Measurements from ENCODE around the gene CCBE1. TPM values are rescaled to one million over a fixed set of nuclear protein-coding genes. Genes with fewer than 3 reads are reported as not detected.
"Not testable (repeated sequence)": the region's sequence is repeated elsewhere in the genome, so short reads cannot be mapped to it uniquely, and the experiment has no call there.

Gene CCBE1
- total RNA-seq, 1 donor from 2014 or later = 0.05 TPM

- intact Hi-C loops (cut with DNase I) = no loop called here
- no peak for DNase-seq (ENCODE audit: low spot score)
Measured at GRCh38 chr18:59690186-59690982, 6.8 kb downstream of the CCBE1 start.

DNA sequence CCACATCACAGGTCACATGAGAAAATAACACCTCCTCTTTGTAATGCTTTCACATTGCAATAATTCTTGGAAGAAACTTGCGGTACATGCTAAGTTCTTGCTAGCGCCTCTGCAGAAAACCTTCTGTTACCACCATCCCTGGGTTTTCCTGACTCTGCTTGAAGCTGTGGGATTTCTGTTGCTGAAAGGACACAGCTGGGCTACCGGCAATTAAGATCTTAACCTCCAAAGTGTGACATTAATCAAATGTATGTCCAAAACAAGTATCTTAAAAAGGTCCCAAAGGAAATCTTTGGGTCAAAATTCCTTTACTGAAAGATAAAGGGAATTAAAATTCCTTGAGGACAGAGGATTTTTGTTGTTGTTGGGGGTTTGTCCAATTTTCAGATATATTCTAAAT, 7.5 kb downstream of the CCBE1 start:
- DNase-seq (ENCODE audit: low spot score) = no peak
- intact Hi-C loops (cut with DNase I) = no loop called here

DNA sequence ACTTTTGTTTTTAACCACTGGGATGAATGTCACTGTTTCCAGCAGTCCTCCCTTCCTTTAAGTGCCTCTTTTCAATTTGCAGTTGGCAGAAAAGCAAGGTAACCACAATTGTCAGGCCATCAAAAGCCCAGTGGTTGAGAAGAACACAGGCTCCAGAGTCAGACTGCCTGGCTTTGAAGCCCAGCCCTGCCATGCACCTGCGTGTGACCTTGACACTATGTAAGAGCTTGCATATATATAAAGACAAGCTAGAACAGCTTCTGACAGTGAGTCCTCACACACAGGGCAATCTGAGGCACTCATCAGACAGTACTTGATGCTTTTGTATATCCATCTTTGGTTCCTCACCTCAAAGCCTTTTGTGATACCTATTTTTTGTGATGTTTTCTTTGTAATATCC, 11.0 kb downstream of the CCBE1 start:
- intact Hi-C loops (cut with DNase I) = no loop called here
- peak; percentile 20 for DNase-seq (ENCODE audit: low spot score)

GRCh38 chr18:59685501-59685900, 11.7 kb downstream of the CCBE1 start:
- DNase-seq (ENCODE audit: low spot score) = peak; percentile 43
- intact Hi-C loops (cut with DNase I) = no loop called here

DNA sequence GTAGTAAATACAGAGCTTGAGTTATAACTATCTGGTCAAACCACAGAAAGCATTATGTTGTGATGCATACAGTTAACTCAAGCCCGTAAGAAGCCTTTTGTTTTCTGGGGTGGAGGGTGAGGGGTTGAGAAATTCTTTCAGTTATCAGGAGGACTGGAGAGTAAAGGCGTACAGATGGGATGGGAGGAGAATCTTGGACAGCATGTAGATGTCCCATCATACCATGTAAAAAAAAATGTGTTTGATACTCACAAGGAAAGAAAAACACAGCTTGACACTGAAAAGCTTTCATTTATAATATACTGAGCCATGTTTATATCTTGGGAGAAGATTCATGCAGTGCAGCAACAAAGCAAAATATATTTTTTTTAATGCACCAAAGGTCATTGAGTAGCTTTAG, 12.4 kb downstream of the CCBE1 start:
- intact Hi-C loops (cut with DNase I) = no loop called here
- DNase-seq (ENCODE audit: low spot score) = no peak

DNA sequence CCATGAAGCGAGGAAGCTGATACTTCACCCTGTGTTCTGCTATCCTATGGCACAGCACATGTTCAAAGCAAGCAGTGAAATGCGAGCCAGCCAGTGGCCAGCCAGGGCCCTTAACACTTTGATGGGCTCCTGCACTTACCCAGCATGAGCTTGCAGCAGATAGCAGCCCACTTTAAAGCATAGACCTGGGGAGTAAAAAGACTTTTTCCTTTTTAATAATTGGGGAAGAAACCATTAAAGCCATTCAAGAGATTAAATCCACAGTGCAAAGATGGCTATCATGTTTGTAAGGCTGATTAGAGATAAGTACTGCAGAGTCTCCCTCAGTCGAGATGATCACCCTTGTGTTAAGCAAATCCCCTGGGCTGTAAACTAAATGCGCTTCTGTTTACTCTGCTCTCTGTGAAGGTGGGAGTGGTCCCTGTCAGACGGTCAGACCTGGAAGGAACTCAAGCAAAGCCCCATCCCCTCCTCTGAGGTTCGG, 15.7 kb downstream of the CCBE1 start:
- intact Hi-C loops (cut with DNase I) = no loop called here

DNA sequence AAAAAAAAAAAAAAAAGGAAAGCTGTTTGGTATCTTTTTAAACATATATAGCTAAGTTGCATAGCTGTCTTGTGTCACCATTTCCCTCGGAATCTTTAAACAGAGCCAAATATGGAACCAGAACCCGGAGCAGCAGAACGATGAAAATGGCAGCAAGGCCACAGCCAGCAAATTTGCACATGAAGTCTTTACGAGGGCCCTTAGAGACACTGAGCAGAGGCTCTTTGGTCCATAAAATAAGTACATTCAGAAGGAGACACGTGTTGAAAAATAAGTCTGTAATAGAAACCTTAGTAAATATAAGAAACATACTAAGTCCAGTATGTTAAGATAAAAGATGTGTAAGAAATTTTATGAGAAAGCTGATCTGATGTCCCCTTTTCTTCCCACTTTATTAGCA, 16.2 kb downstream of the CCBE1 start:
- no peak for DNase-seq (ENCODE audit: low spot score)
- intact Hi-C loops (cut with DNase I) = no loop called here

More for the DNA sequence above, 15.7 kb downstream of the CCBE1 start:
- no peak for DNase-seq (ENCODE audit: low spot score)

- DNase-seq (ENCODE audit: low spot score) = no peak
- intact Hi-C loops (cut with DNase I) = no loop called here
Measured at GRCh38 chr18:59675346-59675745, 21.9 kb downstream of the CCBE1 start.

DNA sequence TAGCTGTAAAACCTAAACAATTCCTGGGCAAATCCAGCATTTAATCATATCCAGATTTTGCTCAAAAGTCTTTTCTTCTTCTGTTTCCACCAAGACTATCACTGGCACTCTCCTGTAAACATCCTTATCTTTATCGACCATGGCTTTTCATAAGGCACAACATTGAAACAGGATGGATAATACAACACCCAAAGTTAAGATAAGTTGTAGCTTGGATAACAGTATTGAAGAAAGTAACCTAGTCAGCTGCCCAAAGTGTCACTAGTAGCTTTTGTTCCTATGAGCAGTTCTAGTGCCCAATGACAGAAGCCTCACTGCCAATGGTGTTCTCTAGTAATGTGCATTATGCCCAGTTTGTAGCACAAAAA, 22.3 kb downstream of the CCBE1 start:
- intact Hi-C loops (cut with DNase I) = no loop called here
- no peak for DNase-seq (ENCODE audit: low spot score)

DNA sequence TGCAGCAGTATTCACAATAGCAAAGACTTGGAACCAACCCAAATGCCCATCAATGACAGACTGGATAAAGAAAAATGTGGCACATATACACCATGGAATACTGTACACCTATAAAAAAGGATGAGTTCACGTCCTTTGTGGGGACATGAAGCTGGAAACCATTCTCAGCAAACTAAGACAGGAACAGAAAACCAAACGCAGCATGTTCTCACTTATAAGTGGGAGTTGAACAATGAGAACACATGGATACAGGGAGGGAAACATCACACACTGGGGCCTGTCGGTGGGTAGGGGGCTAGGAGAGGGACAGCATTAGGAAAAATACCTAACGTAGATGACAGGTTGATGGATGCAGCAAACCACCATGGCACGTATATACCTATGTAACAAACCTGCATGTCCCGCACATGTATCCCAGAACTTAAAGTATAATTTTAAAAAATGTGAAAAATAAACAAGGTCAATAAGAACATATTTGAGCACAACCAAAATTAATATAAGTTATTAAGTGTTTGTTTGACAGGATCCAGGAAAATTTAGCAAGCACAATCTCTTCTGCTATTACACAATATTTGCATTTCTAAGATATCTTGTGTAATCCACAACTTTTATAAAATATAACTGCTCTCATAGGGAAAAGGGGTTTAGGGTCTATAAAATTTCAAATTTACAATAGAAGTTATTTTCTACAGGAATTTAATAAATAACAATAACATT, 22.9 kb downstream of the CCBE1 start:
- intact Hi-C loops (cut with DNase I) = no loop called here
- no peak for DNase-seq (ENCODE audit: low spot score)

GRCh38 chr18:59672235-59672711, 24.9 kb downstream of the CCBE1 start:
- no peak for DNase-seq (ENCODE audit: low spot score)
- intact Hi-C loops (cut with DNase I) = no loop called here

- DNase-seq (ENCODE audit: low spot score) = no peak
- intact Hi-C loops (cut with DNase I) = no loop called here
Measured at GRCh38 chr18:59671551-59671950, 25.7 kb downstream of the CCBE1 start.

GRCh38 chr18:59669872-59670657, 27.2 kb downstream of the CCBE1 start:
- intact Hi-C loops (cut with DNase I) = no loop called here
- no peak for DNase-seq (ENCODE audit: low spot score)

DNA sequence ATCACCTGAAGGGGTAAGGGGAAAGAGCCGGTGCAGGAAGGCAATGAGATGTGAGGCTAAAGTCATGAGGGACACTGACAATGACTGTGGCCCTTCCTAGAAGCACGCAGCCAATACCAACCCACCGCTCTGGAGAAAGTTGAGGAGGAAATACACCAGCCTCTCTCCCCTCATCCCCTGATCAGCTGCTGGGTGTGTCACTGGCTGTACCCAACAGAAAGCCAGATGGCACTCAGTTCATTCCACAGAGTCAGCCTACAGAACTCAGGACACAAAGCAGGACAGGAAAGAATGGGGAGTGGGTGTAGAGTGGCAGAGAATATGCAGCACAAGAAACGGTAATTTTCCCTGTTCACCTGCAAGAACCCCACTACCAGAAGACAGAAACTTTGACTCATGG, 29.7 kb downstream of the CCBE1 start:
- intact Hi-C loops (cut with DNase I) = no loop called here
- no peak for DNase-seq (ENCODE audit: low spot score)

DNA sequence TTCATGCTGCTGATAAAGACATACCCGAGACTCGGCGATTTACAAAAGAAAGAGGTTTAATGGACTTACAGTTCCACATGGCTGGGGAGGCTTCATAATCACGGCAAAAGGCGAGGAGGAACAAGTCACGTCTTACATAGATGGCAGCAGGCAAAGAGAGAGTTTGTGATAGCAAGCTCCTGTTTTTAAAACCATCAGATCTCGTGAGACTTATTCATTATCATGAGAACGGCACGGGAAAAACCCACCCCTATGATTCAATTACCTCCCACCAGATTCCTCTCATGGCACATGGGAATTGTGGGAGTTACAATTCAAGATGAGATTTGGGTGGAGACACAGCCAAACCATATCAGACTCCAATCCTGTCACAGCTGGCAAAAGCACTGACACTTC, 31.2 kb downstream of the CCBE1 start:
- intact Hi-C loops (cut with DNase I) = not testable (repeated sequence)

GRCh38 chr18:59665057-59666006, 31.9 kb downstream of the CCBE1 start:
- intact Hi-C loops (cut with DNase I) = no loop called here
- DNase-seq (ENCODE audit: low spot score) = no peak

More for the DNA sequence above, 31.2 kb downstream of the CCBE1 start:
- DNase-seq (ENCODE audit: low spot score) = not testable (repeated sequence)

DNA sequence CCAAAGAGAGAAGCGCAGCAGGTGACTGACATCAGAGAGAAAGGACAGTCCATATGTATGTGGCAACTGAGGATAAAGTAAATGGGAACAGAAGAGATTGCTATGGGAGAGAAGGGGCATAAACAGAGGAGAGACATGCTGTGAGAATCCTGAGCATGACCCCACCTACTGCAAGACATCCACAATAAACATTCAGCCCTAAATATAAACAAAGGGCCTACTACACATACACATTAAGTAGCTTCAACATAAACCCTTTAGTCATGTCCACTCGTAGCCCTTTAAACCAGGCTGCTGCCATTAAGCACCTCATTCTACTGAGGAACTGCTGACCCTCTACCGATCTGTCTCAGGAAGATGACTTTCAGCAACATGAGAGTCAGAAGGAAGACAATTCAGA, 32.9 kb downstream of the CCBE1 start:
- intact Hi-C loops (cut with DNase I) = no loop called here
- no peak for DNase-seq (ENCODE audit: low spot score)

DNA sequence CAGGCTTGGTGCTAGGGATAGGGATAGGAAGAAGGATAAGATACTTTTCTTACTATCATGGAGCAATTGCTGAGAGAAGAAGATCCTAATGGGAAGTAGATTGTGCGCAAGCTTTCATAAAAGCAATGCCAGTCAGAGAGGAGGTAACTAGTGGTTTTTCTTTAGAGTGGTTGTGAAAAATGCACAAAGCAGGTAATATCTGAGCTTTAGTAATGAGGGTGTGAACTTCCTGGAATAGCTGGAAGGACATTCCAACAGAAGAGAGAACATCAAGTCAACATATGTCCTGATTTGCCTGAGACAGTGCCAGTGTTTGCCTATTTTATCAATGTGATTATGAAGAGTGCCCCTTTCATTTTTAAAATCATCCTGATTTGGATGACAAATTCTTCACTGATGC, 34.1 kb downstream of the CCBE1 start:
- intact Hi-C loops (cut with DNase I) = no loop called here
- no peak for DNase-seq (ENCODE audit: low spot score)
